Hepatocyte (in vitro differentiated cells): ENCODE measurements around the gene CELA1. TPM values are rescaled to one million over a fixed set of nuclear protein-coding genes. Genes with fewer than 3 reads are reported as not detected.

Source experiments
- DNase-seq: peaks from one replicate; pipeline ENCODE4 v3.0.0-alpha.2; 2016; ENCODE audit warnings: low spot score
- H2AFZ ChIP-seq: fragments of 200-600 bp; sonication (generic); 2 replicates; pipeline ENCODE4 v1.6.0; 2016; ENCODE audit warnings: antibody characterized with exemption, mild to moderate bottlenecking
- H3K27ac ChIP-seq: fragments of 200-600 bp; sonication (generic); 2 replicates; pipeline ENCODE4 v1.5.1; 2016; ENCODE audit warnings: mild to moderate bottlenecking
- H3K27me3 ChIP-seq: fragments of 200-600 bp; sonication (generic); 2 replicates; pipeline ENCODE4 v1.6.1; 2016
- H3K36me3 ChIP-seq: fragments of 200-600 bp; sonication (generic); replicated peaks from 2 replicates; pipeline ENCODE4 v1.5.1; 2016; ENCODE audit warnings: low read depth; ENCODE audit not compliant: insufficient read depth
- H3K4me1 ChIP-seq: fragments of 200-600 bp; sonication (generic); 2 replicates; pipeline ENCODE4 v1.5.1; 2016; ENCODE audit warnings: mild to moderate bottlenecking, moderate library complexity; ENCODE audit not compliant: insufficient read depth
- H3K4me2 ChIP-seq: fragments of 200-600 bp; sonication (generic); 2 replicates; pipeline ENCODE4 v1.6.0; 2016
- H3K4me3 ChIP-seq: fragments of 200-600 bp; sonication (generic); 2 replicates; pipeline ENCODE4 v1.5.1; 2016; ENCODE audit warnings: mild to moderate bottlenecking
- H3K79me2 ChIP-seq: fragments of 200-600 bp; sonication (generic); 2 replicates; pipeline ENCODE4 v1.6.0; 2017; ENCODE audit warnings: mild to moderate bottlenecking
- H3K9me2 ChIP-seq: fragments of 200-600 bp; sonication (generic); replicated peaks from 2 replicates; pipeline ENCODE4 v1.6.0; 2017; ENCODE audit warnings: mild to moderate bottlenecking; ENCODE audit not compliant: insufficient read depth
- H3K9me3 ChIP-seq: fragments of 200-600 bp; sonication (generic); 2 replicates; pipeline ENCODE4 v1.5.1; 2016; ENCODE audit warnings: low read depth, mild to moderate bottlenecking
- H4K20me1 ChIP-seq: fragments of 200-600 bp; sonication (generic); 2 replicates; pipeline ENCODE4 v1.6.0; 2016; ENCODE audit warnings: mild to moderate bottlenecking; ENCODE audit not compliant: insufficient read depth, poor library complexity, severe bottlenecking
- EZH2 ChIP-seq: fragments of 200-600 bp; sonication (generic); IDR thresholded peaks from 2 replicates; pipeline ENCODE4 v1.6.1; 2016; ENCODE audit warnings: antibody characterized with exemption, mild to moderate bottlenecking, borderline replicate concordance
- EZH2phosphoT487 ChIP-seq: fragments of 200-600 bp; sonication (generic); IDR thresholded peaks from one replicate; pipeline ENCODE4 v1.6.1; 2018; ENCODE audit warnings: antibody characterized with exemption, mild to moderate bottlenecking, low read depth, moderate library complexity; ENCODE audit not compliant: unreplicated experiment, severe bottlenecking
- WGBS: methylation state at CpG from one replicate; pipeline ENCODE4 v1.1.6; 2016; ENCODE audit warnings: low lambda C conversion rate; ENCODE audit errors: missing lambda C conversion rate; 5-methylcytosine and 5-hydroxymethylcytosine counted together
- polyA plus RNA-seq: library from polyadenylated mRNA; unstranded; fragments of >200 nt; fragmentation: Nextera tagmentation; extraction: Ambion mirVana; gene quantifications from 2 replicates; pipeline ENCODE4 v1.2.1, GENCODE V29; 2016
- total RNA-seq: library from RNA; depleted of rRNA; stranded (reverse); fragments of >200 nt; gene quantifications from 2 replicates; pipeline ENCODE4 v1.2.3, GENCODE V29; 2014
- TF ChIP-seq, protein P1 (sequence below): fragments of 200-600 bp; sonication (generic); IDR thresholded peaks from 2 replicates; pipeline ENCODE4 v1.5.1; 2016; ENCODE audit warnings: antibody characterized with exemption, mild to moderate bottlenecking; ENCODE audit not compliant: poor library complexity

Gene CELA1
- total and polyA plus RNA-seq, 2 experiments from 2014 or later, result not detected

- no peak for DNase-seq
- no peaks in the 10 kb centered on the region for H3K27me3 ChIP-seq
- no peaks in the 10 kb centered on the region for H4K20me1 ChIP-seq
- peaks cover 10% of the 10 kb centered on the region for H3K4me1 ChIP-seq
- TF ChIP-seq EZH2, result no peak
- TF ChIP-seq EZH2phosphoT487, result no peak
- TF ChIP-seq, protein P1, sequence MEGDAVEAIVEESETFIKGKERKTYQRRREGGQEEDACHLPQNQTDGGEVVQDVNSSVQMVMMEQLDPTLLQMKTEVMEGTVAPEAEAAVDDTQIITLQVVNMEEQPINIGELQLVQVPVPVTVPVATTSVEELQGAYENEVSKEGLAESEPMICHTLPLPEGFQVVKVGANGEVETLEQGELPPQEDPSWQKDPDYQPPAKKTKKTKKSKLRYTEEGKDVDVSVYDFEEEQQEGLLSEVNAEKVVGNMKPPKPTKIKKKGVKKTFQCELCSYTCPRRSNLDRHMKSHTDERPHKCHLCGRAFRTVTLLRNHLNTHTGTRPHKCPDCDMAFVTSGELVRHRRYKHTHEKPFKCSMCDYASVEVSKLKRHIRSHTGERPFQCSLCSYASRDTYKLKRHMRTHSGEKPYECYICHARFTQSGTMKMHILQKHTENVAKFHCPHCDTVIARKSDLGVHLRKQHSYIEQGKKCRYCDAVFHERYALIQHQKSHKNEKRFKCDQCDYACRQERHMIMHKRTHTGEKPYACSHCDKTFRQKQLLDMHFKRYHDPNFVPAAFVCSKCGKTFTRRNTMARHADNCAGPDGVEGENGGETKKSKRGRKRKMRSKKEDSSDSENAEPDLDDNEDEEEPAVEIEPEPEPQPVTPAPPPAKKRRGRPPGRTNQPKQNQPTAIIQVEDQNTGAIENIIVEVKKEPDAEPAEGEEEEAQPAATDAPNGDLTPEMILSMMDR, result no peak
- no peaks in the 10 kb centered on the region for H3K9me2 ChIP-seq
- 88% methylated on average over 16 of the region's 17 CpGs for WGBS
- no peaks in the 10 kb centered on the region for H3K9me3 ChIP-seq
- no peak overlapping the region for H2AFZ ChIP-seq
- H3K27ac ChIP-seq, result no peak overlapping the region
- no peaks in the 10 kb centered on the region for H3K36me3 ChIP-seq
- no peak overlapping the region for H3K4me2 ChIP-seq
- H3K4me3 ChIP-seq, result no peak overlapping the region
- H3K79me2 ChIP-seq, result no peaks in the 10 kb centered on the region
Measured at GRCh38 chr12:51368640-51369517, 22.4 kb upstream of the CELA1 start.

- Histone ChIP-seq H2AFZ (no peak overlapping the region), H3K27ac (no peak overlapping the region), H3K36me3 (no peaks in the 10 kb centered on the region), H3K9me2 (no peaks in the 10 kb centered on the region), H3K27me3 (no peaks in the 10 kb centered on the region), H3K4me3 (no peak overlapping the region), H4K20me1 (no peaks in the 10 kb centered on the region), H3K79me2 (no peaks in the 10 kb centered on the region), H3K4me1 (no peaks in the 10 kb centered on the region), H3K9me3 (no peaks in the 10 kb centered on the region), H3K4me2 (no peak overlapping the region)
- TF ChIP-seq EZH2 (no peak), EZH2phosphoT487 (no peak)
- TF ChIP-seq, protein P1, result no peak
- DNase-seq, result no peak
- 94% methylated on average over 10 of the region's 10 CpGs for WGBS
Measured at GRCh38 chr12:51365276-51365675, 18.8 kb upstream of the CELA1 start.

DNA sequence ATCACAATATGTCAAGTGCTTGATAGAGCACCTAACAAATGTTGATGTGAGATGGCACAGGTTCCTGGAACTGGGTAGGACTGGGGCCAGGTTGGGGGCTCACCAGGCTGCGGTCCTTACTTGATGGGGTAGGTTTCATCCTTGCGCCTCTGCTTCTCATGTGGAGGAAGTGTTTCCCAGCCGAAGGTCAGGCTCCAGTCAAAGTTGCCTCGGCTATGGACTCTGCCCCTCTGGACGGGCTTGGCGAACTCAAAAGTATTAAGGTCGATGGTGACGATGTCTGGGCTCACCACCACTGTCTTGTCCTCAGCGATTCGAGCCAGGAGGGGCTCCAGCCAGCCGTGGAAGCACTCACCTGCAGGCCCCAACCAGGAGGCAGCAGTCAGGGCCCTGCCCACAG lies 17.5 kb upstream of the CELA1 start:
- no peak for TF ChIP-seq EZH2phosphoT487
- TF ChIP-seq, protein P1, result no peak
- no peak for TF ChIP-seq EZH2
- Histone ChIP-seq H3K79me2 (no peaks in the 10 kb centered on the region), H3K4me1 (no peaks in the 10 kb centered on the region), H3K27ac (no peak overlapping the region), H2AFZ (no peak overlapping the region), H3K36me3 (no peaks in the 10 kb centered on the region), H3K9me3 (no peaks in the 10 kb centered on the region), H3K27me3 (no peaks in the 10 kb centered on the region), H3K4me3 (no peak overlapping the region), H4K20me1 (no peaks in the 10 kb centered on the region), H3K9me2 (no peaks in the 10 kb centered on the region), H3K4me2 (no peak overlapping the region)
- DNase-seq, result no peak
- 91% methylated on average over 11 of the region's 11 CpGs for WGBS
